ENCODE results near the gene PHLPP2.

GRCh38 chr16:71737501-71737900 is 13.0 kb upstream of the PHLPP2 start:
- no peak for TF ChIP-seq POLR2A (IDR thresholded peaks at IDR 0.05)
- TF ChIP-seq CTCF (IDR thresholded peaks at IDR 0.05) = no peak

All from esophagus squamous epithelium (tissue), 4 donors.